ENCODE results near the gene INHBC.

Gene INHBC, protein sequence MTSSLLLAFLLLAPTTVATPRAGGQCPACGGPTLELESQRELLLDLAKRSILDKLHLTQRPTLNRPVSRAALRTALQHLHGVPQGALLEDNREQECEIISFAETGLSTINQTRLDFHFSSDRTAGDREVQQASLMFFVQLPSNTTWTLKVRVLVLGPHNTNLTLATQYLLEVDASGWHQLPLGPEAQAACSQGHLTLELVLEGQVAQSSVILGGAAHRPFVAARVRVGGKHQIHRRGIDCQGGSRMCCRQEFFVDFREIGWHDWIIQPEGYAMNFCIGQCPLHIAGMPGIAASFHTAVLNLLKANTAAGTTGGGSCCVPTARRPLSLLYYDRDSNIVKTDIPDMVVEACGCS

DNA sequence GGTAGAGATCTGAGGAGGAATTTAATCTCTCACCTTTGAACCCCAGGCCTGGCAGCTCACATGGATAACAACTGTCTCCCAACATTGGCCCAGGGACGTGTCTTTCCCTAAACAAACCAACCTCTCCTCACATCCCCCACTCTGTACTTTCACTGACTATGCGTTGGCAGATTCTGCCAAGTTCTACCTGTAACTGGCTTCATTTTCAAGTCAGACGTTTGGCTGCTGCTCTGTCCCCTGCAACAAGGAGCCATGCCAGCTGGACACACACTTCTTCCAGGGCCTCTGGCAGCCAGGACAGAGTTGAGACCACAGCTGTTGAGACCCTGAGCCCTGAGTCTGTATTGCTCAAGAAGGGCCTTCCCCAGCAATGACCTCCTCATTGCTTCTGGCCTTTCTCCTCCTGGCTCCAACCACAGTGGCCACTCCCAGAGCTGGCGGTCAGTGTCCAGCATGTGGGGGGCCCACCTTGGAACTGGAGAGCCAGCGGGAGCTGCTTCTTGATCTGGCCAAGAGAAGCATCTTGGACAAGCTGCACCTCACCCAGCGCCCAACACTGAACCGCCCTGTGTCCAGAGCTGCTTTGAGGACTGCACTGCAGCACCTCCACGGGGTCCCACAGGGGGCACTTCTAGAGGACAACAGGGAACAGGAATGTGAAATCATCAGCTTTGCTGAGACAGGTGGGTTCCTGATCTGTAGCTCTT lies at the start of gene INHBC:
Gene INHBC (plus strand): TSS at position 268 of the 707 bp plus-strand sequence. CDS start 103 bp downstream, at position 371.
- TF ChIP-seq ZNF19 (tag by site-specific recombination; IDR thresholded peaks at IDR 0.05; ENCODE audit: low read depth) (no peak), ZNF138 (tag by site-specific recombination; IDR thresholded peaks at IDR 0.05; ENCODE audit: borderline replicate concordance) (no peak), ZNF555 (tag by site-specific recombination; conservative IDR thresholded peaks at IDR 0.05) (no peak), ZNF510 (tag by site-specific recombination; IDR thresholded peaks at IDR 0.05; ENCODE audit: insufficient replicate concordance) (no peak), SALL2 (tag by site-specific recombination; IDR thresholded peaks at IDR 0.05; ENCODE audit: borderline replicate concordance) (no peak), ZNF692 (tag by site-specific recombination; IDR thresholded peaks at IDR 0.05) (no peak), ZFP37 (tag by site-specific recombination; IDR thresholded peaks at IDR 0.05) (no peak), ZNF280D (tag by site-specific recombination; IDR thresholded peaks at IDR 0.05) (no peak), ZBTB48 (tag by site-specific recombination; IDR thresholded peaks at IDR 0.05) (no peak), ZNF792 (tag by site-specific recombination; IDR thresholded peaks at IDR 0.05) (no peak), ZSCAN30 (tag by site-specific recombination; IDR thresholded peaks at IDR 0.05) (no peak), ZNF398 (tag by site-specific recombination; IDR thresholded peaks at IDR 0.05) (no peak), MYNN (tag by site-specific recombination; IDR thresholded peaks at IDR 0.05; ENCODE audit: borderline replicate concordance) (no peak), ZNF768 (tag by site-specific recombination; IDR thresholded peaks at IDR 0.05) (no peak), ZNF266 (tag by site-specific recombination; IDR thresholded peaks at IDR 0.05; ENCODE audit: low read depth) (no peak), ZNF658 (tag by site-specific recombination; IDR thresholded peaks at IDR 0.05) (no peak), YY2 (tag by site-specific recombination; IDR thresholded peaks at IDR 0.05) (no peak), ZNF248 (tag by site-specific recombination; IDR thresholded peaks at IDR 0.05) (no peak)
- TF ChIP-seq, protein P1, sequence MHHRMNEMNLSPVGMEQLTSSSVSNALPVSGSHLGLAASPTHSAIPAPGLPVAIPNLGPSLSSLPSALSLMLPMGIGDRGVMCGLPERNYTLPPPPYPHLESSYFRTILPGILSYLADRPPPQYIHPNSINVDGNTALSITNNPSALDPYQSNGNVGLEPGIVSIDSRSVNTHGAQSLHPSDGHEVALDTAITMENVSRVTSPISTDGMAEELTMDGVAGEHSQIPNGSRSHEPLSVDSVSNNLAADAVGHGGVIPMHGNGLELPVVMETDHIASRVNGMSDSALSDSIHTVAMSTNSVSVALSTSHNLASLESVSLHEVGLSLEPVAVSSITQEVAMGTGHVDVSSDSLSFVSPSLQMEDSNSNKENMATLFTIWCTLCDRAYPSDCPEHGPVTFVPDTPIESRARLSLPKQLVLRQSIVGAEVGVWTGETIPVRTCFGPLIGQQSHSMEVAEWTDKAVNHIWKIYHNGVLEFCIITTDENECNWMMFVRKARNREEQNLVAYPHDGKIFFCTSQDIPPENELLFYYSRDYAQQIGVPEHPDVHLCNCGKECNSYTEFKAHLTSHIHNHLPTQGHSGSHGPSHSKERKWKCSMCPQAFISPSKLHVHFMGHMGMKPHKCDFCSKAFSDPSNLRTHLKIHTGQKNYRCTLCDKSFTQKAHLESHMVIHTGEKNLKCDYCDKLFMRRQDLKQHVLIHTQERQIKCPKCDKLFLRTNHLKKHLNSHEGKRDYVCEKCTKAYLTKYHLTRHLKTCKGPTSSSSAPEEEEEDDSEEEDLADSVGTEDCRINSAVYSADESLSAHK (tag by site-specific recombination; IDR thresholded peaks at IDR 0.05): no peak
- ChIA-PET CTCF (interaction anchor here (0.7 to 6.8 kb wide), 4 partner anchors 19 to 218 kb away, joined by 3 to 45 read pairs (median 4); partner anchors contain the start of genes GLI1, INHBE and NXPH4), POLR2A (interaction anchor here (0.6 kb wide), 1 partner anchor 127 kb away, joined by 3 read pairs; no protein-coding TSS in a partner anchor)
- Histone ChIP-seq H3K36me3 (ENCODE audit: control insufficient read depth in 2 of 2, insufficient read depth in 1 of 2, low read length in 2 of 2) (no peaks in the 10 kb centered on the region), H3K9me3 (ENCODE audit: control insufficient read depth, insufficient read depth, low read depth, low read length) (no peaks in the 10 kb centered on the region), H3K27ac (ENCODE audit: extremely low read depth, low read depth, low read length) (no peak within 1 kb of the TSS), H3K4me1 (ENCODE audit: control insufficient read depth, insufficient read depth, low read length) (no peaks in the 10 kb centered on the region; the same call in 1 of the 2 replicates), H3K4me3 (ENCODE audit: low read depth, low read length) (no peak within 1 kb of the TSS)
